HG02610 (cell line): ENCODE measurements around the gene GATAD2A.

Experiments used
- ATAC-seq: cut with Tn5 transposase; IDR thresholded peaks from one replicate; pipeline ENCODE4 v1.9.1; 2021; ENCODE audit warnings: mild to moderate bottlenecking, moderate library complexity; ENCODE audit not compliant: unreplicated experiment

Gene GATAD2A

GRCh38 chr19:19543640-19544039 lies 138.2 kb downstream of the GATAD2A start:
- no peak for ATAC-seq

GRCh38 chr19:19544257-19544953 lies 138.9 kb downstream of the GATAD2A start:
- ATAC-seq: no peak

- ATAC-seq: no peak
Observed at GRCh38 chr19:19544954-19545591, 139.6 kb downstream of the GATAD2A start.

- no peak for ATAC-seq
Observed at GRCh38 chr19:19545707-19546106, 140.2 kb downstream of the GATAD2A start.

GRCh38 chr19:19546751-19547162 lies 141.3 kb downstream of the GATAD2A start:
- ATAC-seq: no peak

- no peak for ATAC-seq
Observed at GRCh38 chr19:19547674-19548336, 142.3 kb downstream of the GATAD2A start.

- no peak for ATAC-seq
Observed at GRCh38 chr19:19548915-19549759, 143.7 kb downstream of the GATAD2A start.

- ATAC-seq: no peak
Observed at GRCh38 chr19:19549804-19550464, 144.5 kb downstream of the GATAD2A start.

- no peak for ATAC-seq
Observed at GRCh38 chr19:19550485-19550929, 145.0 kb downstream of the GATAD2A start.

- ATAC-seq: no peak
Observed at GRCh38 chr19:19550972-19551852, 145.7 kb downstream of the GATAD2A start.

- no peak for ATAC-seq
Observed at GRCh38 chr19:19551853-19552192, 146.3 kb downstream of the GATAD2A start.

- no peak for ATAC-seq
Observed at GRCh38 chr19:19552798-19553197, 147.3 kb downstream of the GATAD2A start.

- no peak for ATAC-seq
Observed at GRCh38 chr19:19553670-19554069, 148.2 kb downstream of the GATAD2A start.

- ATAC-seq: no peak
Observed at GRCh38 chr19:19554074-19555023, 148.9 kb downstream of the GATAD2A start.

- no peak for ATAC-seq
Observed at GRCh38 chr19:19558055-19558454, 152.6 kb downstream of the GATAD2A start.
